CD14-positive monocyte (primary cell): ENCODE results near the gene ARHGEF11. TPM values are rescaled to one million over a fixed set of nuclear protein-coding genes. Genes with fewer than 3 reads are reported as not detected.
A peak's percentile ranks its signal among the peaks of the same experiment; 100 is the strongest.

Experiments
- DNase-seq, 3 donors: peaks; one replicate each; pipeline ENCODE4 v3.0.0-alpha.2; 2011 to 2022
- H2AFZ ChIP-seq: 2 replicates; pipeline ENCODE4 v1.6.0; 2012; ENCODE audit warnings: mild to moderate bottlenecking, low read depth, low read length, inconsistent platforms; ENCODE audit not compliant: insufficient read depth, poor library complexity, severe bottlenecking
- H3K27ac ChIP-seq, 2 donors: 1 replicate in 1 of 2; 2 replicates in 1 of 2; pipeline ENCODE4 v1.5.1; 2012 to 2013; ENCODE audit warnings: low read length in 2 of 2, control low read depth in 1 of 2, inconsistent platforms in 1 of 2, low read depth in 1 of 2, mild to moderate bottlenecking in 1 of 2
- H3K27me3 ChIP-seq, 2 donors: one replicate each; pipeline versions ENCODE4 v1.6.0 to v1.6.1; 2011 to 2013; ENCODE audit warnings: low read length in 2 of 2; ENCODE audit not compliant: control insufficient read depth in 2 of 2, insufficient read depth in 2 of 2
- H3K36me3 ChIP-seq, 2 donors: replicated peaks in 1 of 2; 1 replicate in 1 of 2; 2 replicates in 1 of 2; pipeline versions ENCODE4 v1.5.1 to v1.6.1; 2012 to 2013; ENCODE audit warnings: low read length in 2 of 2, control low read depth in 1 of 2, inconsistent platforms in 1 of 2, mild to moderate bottlenecking in 1 of 2; ENCODE audit not compliant: insufficient read depth in 2 of 2, control insufficient read depth in 1 of 2
- H3K4me1 ChIP-seq, 2 donors: 1 replicate in 1 of 2; 2 replicates in 1 of 2; pipeline versions ENCODE4 v1.5.1 to v1.6.1; 2012 to 2013; ENCODE audit warnings: low read length in 2 of 2, control low read depth in 1 of 2, inconsistent platforms in 1 of 2, mild to moderate bottlenecking in 1 of 2, moderate library complexity in 1 of 2; ENCODE audit not compliant: insufficient read depth in 2 of 2, control insufficient read depth in 1 of 2
- H3K4me2 ChIP-seq: replicated peaks from 2 replicates; pipeline ENCODE3; 2012; ENCODE audit warnings: low read length, moderate library complexity, mild to moderate bottlenecking; ENCODE audit not compliant: poor library complexity, severe bottlenecking; ENCODE audit errors: extremely low read depth
- H3K4me3 ChIP-seq, 3 experiments: fragments of 200-600 bp in 1 of 3; sonication (generic) in 1 of 3; replicated peaks in 1 of 3; 1 replicate in 2 of 3; 2 replicates in 1 of 3; pipeline ENCODE4 v1.5.1; 2011 to 2013; ENCODE audit warnings: low read length in 3 of 3, mild to moderate bottlenecking in 3 of 3, control low read depth in 2 of 3, low read depth in 2 of 3, inconsistent platforms in 1 of 3, moderate library complexity in 1 of 3
- H3K79me2 ChIP-seq: 2 replicates; pipeline ENCODE4 v1.6.0; 2012; ENCODE audit warnings: mild to moderate bottlenecking, control low read depth, inconsistent platforms, low read length, moderate library complexity; ENCODE audit not compliant: insufficient read depth
- H3K9ac ChIP-seq: 2 replicates; pipeline ENCODE4 v1.6.0; 2017; ENCODE audit warnings: low read length, mild to moderate bottlenecking; ENCODE audit not compliant: insufficient read depth, poor library complexity, severe bottlenecking
- H3K9me3 ChIP-seq, 2 donors: replicated peaks in 1 of 2; 1 replicate in 1 of 2; 2 replicates in 1 of 2; pipeline versions ENCODE4 v1.5.1 to v1.6.1; 2012 to 2013; ENCODE audit warnings: low read length in 2 of 2, control low read depth in 1 of 2; ENCODE audit not compliant: control insufficient read depth in 1 of 2, insufficient read depth in 1 of 2
- H4K20me1 ChIP-seq: 2 replicates; pipeline ENCODE4 v1.6.0; 2012; ENCODE audit warnings: mild to moderate bottlenecking, low read length, control low read depth, moderate library complexity; ENCODE audit not compliant: insufficient read depth
- H3K27ac Mint-ChIP-seq, 7 donors: one replicate each; pipeline ENCODE4 v1.8.0; 2020; ENCODE audit warnings: mild to moderate bottlenecking in 7 of 7, mixed read lengths in 7 of 7, moderate library complexity in 6 of 7, inconsistent platforms in 2 of 7
- H3K27me3 Mint-ChIP-seq, 3 donors: one replicate each; pipeline ENCODE4 v1.8.0; 2021 to 2022; ENCODE audit warnings: low read depth in 3 of 3, mild to moderate bottlenecking in 3 of 3, mixed read lengths in 3 of 3, moderate library complexity in 3 of 3, inconsistent platforms in 1 of 3
- H3K36me3 Mint-ChIP-seq, 2 donors: one replicate each; pipeline ENCODE4 v1.8.0; 2020; ENCODE audit warnings: mixed read lengths in 2 of 2, inconsistent platforms in 1 of 2, mild to moderate bottlenecking in 1 of 2
- H3K4me1 Mint-ChIP-seq: one replicate; pipeline ENCODE4 v1.8.0; 2020; ENCODE audit warnings: mild to moderate bottlenecking, mixed read lengths
- H3K4me3 Mint-ChIP-seq, 2 donors: one replicate each; pipeline ENCODE4 v1.8.0; 2020; ENCODE audit warnings: mild to moderate bottlenecking in 2 of 2, mixed read lengths in 2 of 2, moderate library complexity in 1 of 2
- H3K9me3 Mint-ChIP-seq, 7 donors: one replicate each; pipeline ENCODE4 v1.8.0; 2020 to 2022; ENCODE audit warnings: mixed read lengths in 7 of 7, mild to moderate bottlenecking in 6 of 7, moderate library complexity in 6 of 7, inconsistent platforms in 2 of 7
- CTCF ChIP-seq: fragments of 200-600 bp; IDR thresholded peaks from one replicate; pipeline ENCODE4 v1.8.0; 2022; ENCODE audit warnings: antibody characterized with exemption, mild to moderate bottlenecking
- WGBS: methylation state at CpG from one replicate; pipeline ENCODE4 v1.1.5; 2013; ENCODE audit warnings: missing lambda C conversion rate; ENCODE audit not compliant: insufficient coverage; 5-methylcytosine and 5-hydroxymethylcytosine counted together
- intact Hi-C, 2 donors: fragments of 100-400 bp; cut with micrococcal nuclease; formaldehyde crosslinking; loops; one replicate each; pipeline versions ENCODE4 v1.15.0 to v1.15.1; 2023
- polyA plus RNA-seq, 3 donors: library from polyadenylated mRNA; depleted of rRNA in 1 of 3; unstranded in 2 of 3; stranded (reverse) in 1 of 3; fragments of 300-500 nt in 2 of 3; fragments of >200 nt in 1 of 3; fragmentation: Illumina TruSeq in 2 of 3; gene quantifications; 1 replicate in 2 of 3; 2 replicates in 1 of 3; pipeline ENCODE4 v1.2.3, GENCODE V29; 2012 to 2021

Gene ARHGEF11
- polyA plus RNA-seq, 3 donors, result 17.0 to 78.5 (median 17.7) TPM

GRCh38 chr1:156900896-156901589 lies 144.5 kb downstream of the ARHGEF11 start:
- H2AFZ ChIP-seq, result no peak overlapping the region
- H3K36me3 ChIP-seq, result no peaks in the 10 kb centered on the region
- H3K4me2 ChIP-seq, result no peak overlapping the region
- H3K9me3 Mint-ChIP-seq, result no peaks in the 10 kb centered on the region
- intact Hi-C loops, result no loop called here
- H3K27ac ChIP-seq, result no peak overlapping the region
- H3K4me1 Mint-ChIP-seq, result peaks cover 21% of the 10 kb centered on the region
- H3K27me3 Mint-ChIP-seq, result peaks cover 11 to 15% (median 13%) of the 10 kb centered on the region in 3 donors
- no peaks in the 10 kb centered on the region for H3K9me3 ChIP-seq
- H3K4me3 Mint-ChIP-seq, result no peak overlapping the region
- DNase-seq, result no peak
- 89% methylated on average over 2 of the region's 6 CpGs for whole genome bisulfite sequencing
- peaks cover 8 to 9% of the 10 kb centered on the region in 2 donors for H3K4me1 ChIP-seq
- TF ChIP-seq CTCF, result no peak
- no peaks in the 10 kb centered on the region for H3K27me3 ChIP-seq
- no peaks in the 10 kb centered on the region for H3K79me2 ChIP-seq
- H3K4me3 ChIP-seq, result no peak overlapping the region
- H3K36me3 Mint-ChIP-seq, result no peaks in the 10 kb centered on the region
- H3K9ac ChIP-seq, result no peak overlapping the region
- no peaks in the 10 kb centered on the region for H4K20me1 ChIP-seq
- peak overlapping the region in 1 of 7 donors; percentile 73 for H3K27ac Mint-ChIP-seq

GRCh38 chr1:156899956-156900718 lies 145.4 kb downstream of the ARHGEF11 start:
- Histone ChIP-seq H3K9ac (no peak overlapping the region), H3K4me2 (no peak overlapping the region), H3K79me2 (no peaks in the 10 kb centered on the region), H3K4me3 (no peak overlapping the region), H3K27me3 (peaks cover 0 to 6% of the 10 kb centered on the region in 2 donors), H3K27ac (no peak overlapping the region), H2AFZ (no peak overlapping the region), H3K36me3 (no peaks in the 10 kb centered on the region), H4K20me1 (no peaks in the 10 kb centered on the region), H3K9me3 (no peaks in the 10 kb centered on the region), H3K4me1 (peaks cover 8 to 9% of the 10 kb centered on the region in 2 donors)
- 92% methylated on average over 6 of the region's 12 CpGs for whole genome bisulfite sequencing
- H3K27ac Mint-ChIP-seq, result no peak overlapping the region
- intact Hi-C loops, result loop anchor here in 1 of 2 donors (10.0 kb wide), 1 partner anchor 85 kb away; the partner anchor contains the start of gene SH2D2A
- peaks cover 14% of the 10 kb centered on the region for H3K4me1 Mint-ChIP-seq
- H3K27me3 Mint-ChIP-seq, result peaks cover 17 to 19% (median 19%) of the 10 kb centered on the region in 3 donors
- H3K4me3 Mint-ChIP-seq, result peak overlapping the region in 1 of 2 donors; percentile 59
- no peak for TF ChIP-seq CTCF
- no peaks in the 10 kb centered on the region for H3K36me3 Mint-ChIP-seq
- H3K9me3 Mint-ChIP-seq, result no peaks in the 10 kb centered on the region
- DNase-seq, result no peak
